ENCODE measurements around the gene FCRL4.

The FCRL4 gene

DNA sequence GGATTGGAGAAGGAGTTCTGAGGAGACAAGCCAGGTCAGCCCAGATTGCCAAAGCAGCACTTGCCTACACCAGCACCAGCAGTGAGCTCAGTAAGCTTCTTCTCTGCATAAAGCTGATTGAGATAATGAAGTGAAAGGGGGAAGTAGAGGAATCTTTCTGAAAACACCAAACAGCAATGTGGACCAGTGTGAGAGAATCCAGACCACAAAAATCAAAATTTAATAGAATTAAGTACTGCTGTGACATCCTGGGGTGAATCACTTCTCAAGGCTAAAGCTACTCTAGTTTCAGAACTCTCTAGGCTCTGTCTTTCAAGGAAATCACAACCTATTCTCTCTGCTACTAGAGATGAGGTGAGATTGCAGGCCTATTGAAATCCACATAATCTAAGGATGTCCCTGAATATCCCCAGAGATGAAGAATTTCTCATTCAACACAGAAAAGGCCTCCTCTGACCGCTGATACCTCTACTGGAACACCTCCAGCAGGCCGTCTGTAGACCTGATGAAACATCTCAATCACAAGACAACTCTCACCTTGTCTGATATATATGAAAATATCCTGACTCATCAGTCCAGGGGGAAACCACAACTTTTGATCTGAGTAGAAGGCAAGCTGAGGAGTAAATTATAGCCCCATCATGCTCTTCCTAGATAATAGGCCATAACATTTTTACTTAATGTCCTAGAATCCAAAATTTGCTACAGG, at the start of gene FCRL4:
Gene FCRL4 (minus strand): TSS at position 127 of the 709 bp plus-strand sequence. CDS start 141 bp downstream, outside the sequence.
- DNase-seq = no peak

DNA sequence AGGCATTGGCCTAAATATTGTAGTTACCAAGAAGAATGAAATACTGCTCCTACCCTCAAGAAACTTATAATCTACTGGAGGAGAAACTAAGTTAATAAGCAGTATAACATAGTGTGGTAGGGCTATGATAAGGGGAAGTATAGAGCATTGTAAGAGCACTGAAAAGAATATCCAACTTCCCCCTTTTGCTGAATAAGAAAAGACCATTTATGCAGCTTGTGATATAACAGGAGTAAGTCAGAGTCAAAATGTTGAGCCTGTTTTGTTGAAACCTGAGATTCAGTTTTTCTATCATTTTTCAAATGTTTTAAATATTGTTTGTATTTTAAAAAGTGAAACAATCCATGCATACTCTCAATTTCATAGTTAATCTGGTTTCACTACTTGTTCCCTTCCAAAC, 48.3 kb upstream of the FCRL4 start:
- DNase-seq = no peak

DNA sequence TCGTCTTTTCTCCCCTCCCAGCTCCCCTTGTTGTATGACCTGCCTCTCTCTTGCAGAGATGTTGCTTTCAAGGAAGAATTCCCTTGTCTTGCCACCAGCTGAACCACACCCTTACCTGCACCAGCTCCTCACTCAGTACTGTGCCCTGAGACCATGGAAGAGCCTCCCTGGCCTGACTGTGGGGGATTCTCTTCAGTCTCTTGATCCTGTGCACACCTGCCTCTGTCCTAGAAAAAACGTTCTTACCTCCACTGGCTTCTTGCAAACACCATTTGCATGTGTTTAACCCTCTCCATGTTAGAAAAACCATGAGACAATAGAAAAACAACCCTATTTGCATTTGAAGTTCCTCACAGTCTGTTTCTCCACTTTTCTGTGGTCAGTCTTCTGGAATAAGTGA, 43.3 kb upstream of the FCRL4 start:
- no peak for DNase-seq

DNA sequence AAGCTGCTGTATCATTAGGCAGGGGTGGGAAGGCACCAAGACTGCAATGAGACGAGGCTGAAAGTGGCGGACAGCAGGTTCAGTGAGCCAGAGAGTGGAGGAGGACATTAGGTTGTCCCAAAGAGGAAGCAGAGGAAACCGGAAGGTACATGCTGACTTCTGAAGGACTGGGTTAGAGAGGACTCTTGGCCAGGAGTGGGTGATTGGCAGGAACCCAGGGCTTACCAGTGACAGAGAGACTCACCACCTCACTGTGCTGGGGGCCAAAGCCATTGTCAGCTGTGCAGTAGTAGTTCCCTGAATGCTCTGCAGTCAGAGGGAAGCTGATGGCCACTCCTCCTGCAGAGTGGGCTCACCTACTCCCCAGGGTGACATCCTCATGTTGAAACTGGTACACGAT, 41.9 kb upstream of the FCRL4 start:
- no peak for DNase-seq

DNA sequence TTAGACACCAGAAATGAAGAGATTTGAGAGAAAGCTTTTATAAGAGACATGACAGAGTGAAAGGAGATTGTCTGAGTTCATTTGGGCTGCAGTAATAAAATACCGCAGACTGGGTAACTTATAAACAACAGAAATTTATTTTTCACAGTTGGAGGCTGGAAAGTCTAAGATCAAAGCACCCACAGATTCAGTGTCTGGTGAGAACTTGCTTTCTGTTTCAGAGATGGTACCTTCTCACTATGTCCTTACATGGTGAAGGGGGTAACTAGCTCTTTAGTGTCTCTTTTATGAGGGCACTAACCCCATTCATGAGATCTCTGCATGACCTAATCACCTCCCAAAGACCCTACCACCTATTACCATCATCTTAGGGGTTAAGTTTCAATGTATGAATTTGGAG, 30.9 kb upstream of the FCRL4 start:
- DNase-seq = no peak

DNA sequence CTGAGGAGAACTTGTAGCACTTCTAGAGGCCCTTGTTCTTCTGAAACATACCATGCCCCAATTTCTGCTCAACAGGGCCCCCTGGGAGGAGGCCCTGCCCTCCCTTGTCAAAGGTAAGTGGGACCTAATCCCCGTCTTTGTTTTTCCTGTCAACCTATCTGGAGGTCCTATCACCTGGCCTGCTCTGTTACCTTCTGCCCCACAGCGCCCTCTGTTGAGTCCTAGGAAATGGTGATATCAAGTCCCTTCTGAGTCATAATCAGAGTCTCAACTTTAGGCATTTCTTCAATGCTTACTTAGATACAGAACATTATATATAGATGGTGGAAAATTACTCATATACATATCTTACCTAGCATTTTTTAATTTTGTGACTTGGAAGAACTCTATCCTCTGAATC, 28.2 kb upstream of the FCRL4 start:
- DNase-seq = peak; percentile 3

DNA sequence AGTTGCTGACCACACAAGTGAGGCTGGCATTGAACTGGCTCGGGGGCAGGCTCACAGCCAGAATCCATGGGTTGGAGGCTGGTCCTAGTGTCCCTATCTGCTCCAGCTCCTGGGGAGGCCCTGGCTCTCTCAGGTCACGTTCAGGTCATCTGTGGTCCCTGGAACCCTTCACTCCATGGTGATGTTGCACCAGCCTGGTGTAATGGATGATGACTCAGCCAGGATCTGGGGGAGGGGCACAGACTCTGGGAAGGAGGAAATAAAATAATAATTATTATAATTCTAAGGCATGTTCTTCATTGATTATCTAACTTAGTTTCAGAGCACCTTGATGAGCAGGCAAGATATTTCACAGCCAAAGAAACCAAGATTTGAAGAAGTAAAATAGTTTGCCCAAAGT, 26.6 kb upstream of the FCRL4 start:
- no peak for DNase-seq

DNA sequence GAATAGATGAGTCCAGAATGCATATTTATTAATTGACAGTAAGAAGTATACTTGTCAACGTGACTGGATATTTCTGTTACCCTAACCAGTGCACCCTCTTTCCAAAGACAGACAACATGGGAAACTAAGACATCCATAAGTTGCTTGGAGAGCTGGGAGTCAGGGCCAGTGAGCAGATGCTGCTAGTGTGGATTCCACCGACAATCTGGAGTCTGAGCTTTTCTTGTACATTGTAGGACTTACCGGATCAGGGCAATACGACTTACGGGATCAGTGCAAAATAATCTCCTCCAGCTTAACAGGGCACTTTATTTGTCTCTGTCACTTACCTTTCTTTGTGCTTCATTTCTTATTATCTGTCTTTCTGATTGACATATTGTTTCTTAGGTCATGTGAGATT, 24.6 kb upstream of the FCRL4 start:
- no peak for DNase-seq

DNA sequence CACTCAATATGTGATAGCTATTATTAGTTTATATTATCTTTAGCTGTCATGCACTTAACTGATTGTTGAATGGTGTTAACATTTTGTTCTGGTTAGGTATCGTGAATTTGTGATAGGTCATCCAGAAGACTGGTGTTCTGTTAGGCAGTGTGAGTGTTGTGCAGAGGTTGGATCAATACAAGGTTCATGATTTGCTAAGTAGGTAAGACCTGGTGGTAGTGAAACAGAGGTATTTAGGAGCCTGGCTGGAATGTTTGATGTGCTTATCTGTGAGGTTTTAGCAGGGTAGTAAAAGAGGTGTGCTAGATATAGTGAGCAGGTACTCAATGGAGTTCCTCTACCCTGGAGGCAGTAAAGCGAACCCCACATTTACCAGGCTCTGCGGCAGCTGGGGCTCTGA, 20.3 kb upstream of the FCRL4 start:
- DNase-seq = no peak

DNA sequence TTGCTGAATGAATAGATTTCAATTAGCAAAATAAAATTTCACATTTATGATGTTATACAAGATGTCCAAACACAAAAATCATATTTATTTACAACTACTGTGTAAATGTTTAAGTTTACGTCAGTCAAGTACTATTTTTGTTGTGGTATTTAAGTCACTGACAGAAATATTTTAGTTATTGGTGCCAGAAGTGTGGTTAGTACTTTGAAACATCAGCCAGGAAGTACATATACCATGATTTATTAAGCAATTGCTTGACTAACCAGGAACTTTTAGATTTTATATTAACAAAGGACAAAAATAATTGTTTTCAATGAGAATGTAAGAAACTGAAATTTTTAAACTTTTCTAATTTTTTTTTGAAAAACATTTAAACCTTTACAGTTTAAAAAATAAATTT, 2.4 kb upstream of the FCRL4 start:
- DNase-seq = no peak

DNA sequence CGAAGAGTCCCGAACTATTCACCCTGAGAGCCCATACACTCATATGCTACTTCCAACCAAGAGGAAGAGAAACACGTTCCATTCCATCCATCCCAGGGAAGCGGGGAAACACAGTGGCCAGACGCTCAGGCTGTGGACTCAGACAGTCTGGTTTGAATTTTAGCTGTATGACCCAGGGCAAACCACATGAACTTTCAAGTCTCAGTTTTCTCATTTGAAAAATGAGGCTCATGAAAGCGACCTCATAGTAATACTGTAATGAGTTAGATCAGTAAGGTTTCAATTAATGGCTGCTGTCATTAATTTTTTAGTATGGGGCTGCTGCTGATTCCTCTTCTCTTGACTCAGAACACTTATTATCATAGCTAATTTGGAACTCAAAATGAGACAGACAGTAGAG, 1.5 kb downstream of the FCRL4 start:
- no peak for DNase-seq

DNA sequence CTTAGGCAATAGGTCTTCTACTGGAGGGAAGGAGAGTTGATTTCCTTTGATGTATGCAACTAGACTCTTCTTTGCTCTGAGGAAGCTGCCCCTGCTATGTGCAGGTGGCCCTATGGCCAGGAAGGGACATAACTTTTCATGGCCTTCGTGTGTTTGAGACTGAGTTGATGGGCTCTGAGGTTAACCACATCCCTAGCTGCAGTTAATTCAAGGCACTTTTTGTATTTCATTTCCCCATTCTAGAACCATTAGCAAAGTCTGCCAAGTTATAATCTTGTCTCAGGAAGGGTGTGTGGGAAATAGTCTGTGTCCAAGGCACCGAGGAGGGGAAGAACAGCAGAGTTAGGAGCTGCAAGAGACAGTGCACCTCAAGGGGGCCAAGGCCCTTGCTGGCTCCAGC, 2.5 kb downstream of the FCRL4 start:
- DNase-seq = no peak

DNA sequence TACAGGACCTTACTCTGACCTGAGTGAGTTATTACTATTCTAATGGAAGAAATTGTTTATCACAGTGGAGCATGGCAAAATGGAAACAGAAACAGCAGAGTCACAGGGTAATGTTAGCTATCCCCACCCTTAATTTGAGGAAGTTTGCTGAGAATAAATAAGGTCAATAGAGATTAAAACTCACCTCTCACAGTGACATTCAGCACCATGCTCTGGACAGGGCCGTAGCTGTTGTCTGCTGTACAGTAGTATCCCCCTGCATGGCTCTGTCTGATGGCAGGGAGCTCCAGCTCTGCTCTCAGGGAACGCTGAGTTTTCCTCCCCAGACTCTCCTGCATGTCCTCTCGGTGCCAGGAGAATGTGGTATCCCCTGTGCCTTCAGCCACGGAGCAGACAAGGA, 11.9 kb downstream of the FCRL4 start:
- no peak for DNase-seq

DNA sequence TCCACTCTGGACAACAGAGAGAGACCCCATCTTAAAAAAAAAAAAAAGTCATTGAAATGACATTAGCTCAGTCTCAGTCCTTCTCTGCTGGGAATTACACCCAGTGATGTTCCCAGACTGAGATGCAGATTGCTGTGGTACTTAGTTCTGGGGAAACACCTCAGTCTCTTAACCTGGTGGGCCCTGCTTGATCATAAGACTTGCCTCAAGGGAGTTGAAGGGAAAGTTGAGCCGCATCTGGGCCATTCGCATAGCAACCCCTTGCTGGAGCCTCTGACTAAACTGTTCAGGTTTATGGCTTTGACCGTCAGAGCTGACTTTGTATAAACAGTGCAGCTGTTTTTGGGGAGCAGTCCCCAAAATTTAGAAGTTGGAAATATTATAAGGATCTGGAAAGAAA, 13.4 kb downstream of the FCRL4 start:
- DNase-seq = no peak

DNA sequence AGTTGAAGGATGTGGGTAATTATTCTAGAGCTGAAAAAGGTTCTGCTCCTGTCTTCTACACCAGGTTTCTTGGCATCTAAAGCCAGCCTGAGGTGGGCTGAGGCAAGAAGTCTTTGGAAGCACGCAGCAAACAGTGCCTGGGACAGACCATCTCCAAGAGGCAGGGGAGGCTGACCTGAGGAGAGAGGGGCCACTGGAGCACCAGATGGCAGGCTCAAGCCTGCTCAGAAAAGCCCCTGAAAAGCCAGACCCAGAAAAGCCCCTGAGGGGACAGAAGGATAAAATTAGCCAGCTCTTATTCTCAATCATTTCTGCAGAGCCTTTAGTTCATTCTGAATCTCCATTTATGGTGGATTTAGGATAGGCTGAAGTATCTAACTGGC, 17.1 kb downstream of the FCRL4 start:
- no peak for DNase-seq

DNA sequence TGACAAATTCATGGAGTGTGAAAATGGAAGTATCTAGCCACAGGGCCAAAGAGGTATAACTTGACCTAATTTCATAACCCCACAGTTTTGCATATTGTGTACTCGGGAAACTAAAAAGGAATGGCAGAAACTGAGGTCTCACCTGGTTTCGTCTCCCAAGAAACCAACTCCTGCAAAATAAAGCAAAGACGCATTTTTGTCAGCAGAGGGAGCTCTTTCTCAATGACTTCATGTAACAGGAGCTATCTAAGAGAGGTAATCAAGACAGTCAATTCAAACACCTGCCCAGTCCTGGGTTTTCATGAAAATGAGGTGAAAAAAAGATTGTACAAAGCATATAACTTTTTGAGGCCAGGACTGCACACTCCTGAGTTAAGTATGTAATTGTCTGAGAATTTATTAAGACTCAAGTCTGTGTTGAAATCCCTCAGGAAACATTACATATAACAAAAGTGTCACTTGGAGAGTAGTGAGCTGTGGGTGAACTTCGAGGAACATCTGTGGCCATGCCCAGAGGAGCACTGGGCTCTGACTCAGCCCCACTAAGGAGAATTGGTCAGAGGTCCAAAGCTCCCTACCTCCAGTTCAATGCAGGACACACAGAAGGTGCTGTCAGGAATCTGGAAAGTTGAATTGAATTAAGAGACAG, 17.6 kb downstream of the FCRL4 start:
- DNase-seq = peak; percentile 35

DNA sequence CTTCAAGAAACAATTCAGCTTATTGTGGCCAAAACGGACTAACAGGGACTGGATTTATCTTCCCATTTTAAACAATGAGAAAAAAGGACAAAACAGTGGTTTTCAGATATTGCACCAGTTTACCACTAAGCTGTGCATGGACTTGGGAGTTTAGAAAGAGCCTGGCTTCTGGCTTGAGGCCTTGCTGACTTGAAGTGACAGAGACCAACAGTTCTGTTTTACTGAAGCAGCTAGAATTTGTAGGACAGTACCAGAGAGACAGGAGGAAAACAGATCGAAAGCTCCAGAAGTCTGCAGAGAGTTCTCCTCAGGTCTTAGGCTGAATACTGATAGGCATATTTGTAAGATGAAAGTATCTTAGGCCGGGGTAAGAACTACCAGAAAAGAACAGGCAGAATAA, 20.5 kb downstream of the FCRL4 start:
- no peak for DNase-seq

DNA sequence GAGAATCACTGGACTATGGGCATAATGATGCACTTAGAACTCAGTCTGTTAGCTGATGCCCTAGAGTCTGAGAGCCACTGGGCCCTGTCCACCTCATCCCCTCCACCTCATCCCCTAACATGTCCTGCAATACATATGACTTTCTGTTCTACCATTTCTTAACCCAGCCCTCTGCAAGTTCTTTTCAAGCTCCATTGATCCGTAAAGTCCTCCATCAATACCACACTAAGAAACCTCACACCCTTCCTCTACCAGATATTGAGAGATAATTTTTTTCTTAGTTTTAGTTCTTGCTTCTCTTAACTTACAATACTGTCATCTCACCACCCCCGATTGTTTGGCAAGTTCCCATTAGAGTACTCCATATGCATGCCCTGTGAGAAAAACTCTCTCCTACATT, 22.1 kb downstream of the FCRL4 start:
- DNase-seq = no peak

DNA sequence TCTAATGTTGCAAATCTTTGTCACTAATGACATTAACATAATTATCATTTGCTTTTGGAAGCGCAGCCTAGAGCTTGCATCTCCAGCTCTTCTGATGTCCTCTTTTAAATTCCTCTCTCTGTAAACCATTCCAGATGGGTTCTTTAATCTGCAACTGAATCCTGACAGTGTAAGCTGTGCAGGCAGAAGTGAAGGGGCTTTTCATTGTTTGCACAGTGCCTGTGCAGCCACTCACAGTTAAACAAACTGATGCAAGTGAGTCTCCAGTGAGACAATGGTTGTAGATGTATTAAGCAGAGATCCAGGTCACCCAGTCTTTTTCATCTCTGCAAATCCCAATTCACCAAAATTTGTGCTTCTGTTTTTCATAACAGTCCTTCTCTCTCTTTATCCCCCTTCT, 23.0 kb downstream of the FCRL4 start:
- no peak for DNase-seq

DNA sequence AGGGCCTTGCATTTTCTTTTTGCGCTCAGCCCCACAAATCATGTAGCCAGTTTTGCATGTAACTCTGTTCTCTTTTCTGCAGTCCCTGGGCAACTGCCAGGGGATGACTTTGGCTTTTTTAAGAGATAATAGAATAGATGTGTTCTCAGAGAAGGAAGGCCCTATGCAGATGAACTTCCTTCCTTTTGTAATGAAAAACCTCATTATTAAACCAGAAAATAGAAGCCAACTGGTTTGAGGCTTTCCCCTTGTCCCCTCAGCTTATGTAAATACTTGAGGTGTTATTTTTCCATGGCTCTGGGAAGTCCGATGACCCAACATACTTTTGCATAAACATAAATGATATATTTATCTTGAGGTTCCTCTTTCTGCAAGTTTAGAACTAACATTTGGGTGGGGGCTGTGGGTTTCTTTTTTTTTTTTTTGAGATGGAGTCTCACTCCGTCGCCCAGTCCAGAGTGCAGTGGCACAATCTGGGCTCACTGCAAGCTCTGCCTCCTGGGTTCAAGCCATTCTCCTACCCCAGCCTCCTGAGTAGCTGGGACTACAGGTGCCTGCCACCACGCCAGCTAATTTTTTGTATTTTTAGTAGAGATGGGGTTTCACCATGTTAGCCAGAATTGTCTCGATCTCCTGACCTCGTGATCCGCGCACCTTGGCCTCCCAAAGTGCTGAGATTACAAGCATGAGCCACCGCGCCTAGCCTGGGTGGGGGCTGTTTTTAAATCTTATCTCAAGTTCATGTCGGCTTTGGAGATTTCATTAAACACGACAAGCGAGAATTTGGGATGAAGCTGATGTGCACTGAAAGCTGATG, 31.2 kb downstream of the FCRL4 start:
- no peak for DNase-seq

DNA sequence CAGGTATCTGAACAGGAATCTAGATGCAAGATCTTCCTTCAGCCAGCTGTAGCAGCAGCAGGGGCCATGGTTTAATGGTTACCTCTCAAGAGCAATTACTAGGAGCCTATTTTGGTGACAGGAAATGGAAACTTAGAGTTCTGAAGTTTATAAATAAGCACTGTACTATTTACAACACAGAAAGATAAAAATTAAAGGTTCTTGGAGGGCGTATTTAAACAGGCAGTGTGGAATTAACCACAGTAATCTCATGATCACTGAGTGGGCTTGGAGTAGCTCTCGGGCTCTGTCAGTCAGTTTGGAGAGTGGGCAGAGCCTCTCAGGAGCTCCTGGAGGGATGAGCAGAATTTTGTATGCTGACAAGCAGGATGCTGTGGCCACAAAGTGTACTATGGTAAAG, 35.4 kb downstream of the FCRL4 start:
- no peak for DNase-seq

DNA sequence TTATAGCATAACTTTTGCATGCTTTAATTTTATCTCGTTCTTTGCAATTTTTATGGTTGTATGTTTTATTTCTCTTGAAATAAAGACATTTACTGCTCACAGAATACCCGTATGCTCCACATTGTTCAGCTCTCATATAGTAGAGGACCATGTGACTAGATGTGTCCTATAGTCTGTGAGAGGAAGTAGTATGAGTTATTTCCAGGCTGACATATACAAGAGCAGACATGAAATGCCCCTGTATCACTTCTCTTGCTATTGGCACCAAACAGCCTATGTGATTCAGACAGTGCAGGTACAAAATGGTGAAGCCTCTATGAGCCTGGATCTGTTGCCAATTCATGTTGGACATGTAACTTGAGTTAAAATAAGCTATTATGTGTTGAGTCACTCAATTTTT, 39.8 kb downstream of the FCRL4 start:
- no peak for DNase-seq

DNA sequence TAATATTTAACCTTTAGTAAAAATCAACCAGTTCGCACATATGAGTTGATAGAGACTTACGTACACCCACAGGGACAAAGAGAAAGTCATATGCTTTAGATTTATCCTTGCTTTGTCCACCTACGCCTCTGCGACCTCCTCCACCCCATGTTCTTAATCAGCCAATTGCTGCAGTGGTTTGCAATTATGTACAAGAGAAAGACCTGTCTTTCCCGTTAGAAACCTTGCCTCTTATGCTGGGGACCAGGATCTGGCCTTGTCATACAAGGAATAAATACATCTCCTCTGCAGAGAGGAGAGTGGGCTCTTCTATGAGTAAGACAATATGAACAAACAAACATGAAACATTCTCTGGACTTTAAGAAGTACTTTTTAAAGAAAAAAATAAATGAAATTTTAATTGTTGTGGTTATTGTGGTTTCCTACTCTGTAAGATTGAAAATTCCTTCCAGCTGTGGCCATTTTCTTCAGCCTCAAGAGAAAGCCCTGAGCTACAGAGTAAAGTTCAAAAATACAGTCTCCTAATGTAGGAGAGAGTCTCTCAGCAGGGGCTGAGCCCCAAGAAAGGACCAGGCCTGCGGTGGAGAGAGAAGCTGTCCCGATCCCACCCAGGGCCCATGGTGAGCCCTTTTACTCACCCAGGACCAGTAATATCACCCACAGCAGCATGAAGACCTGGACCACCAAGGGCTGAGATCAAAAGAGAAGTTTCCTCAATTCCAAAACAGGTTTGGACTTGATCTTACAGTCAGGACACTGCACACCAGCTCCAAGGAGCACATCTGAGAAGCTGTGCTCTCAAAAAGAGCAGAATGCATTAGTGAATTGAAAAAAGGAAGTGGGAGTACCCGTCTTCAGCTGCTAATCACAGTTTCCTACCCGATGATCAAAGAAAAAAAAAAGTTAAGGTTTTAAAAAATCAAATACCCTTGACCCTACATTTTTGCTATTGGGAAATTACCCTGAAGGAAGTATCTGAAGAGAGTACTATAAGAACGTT, 45.9 kb downstream of the FCRL4 start, which contains the start of gene FCRL5:
Gene FCRL5 (minus strand): TSS at position 822 of the 1,000 bp plus-strand sequence. CDS start 153 bp downstream, at position 669.
- DNase-seq = no peak
